Measurements from ENCODE around the gene RGS2.

RGS2 gene

DNA sequence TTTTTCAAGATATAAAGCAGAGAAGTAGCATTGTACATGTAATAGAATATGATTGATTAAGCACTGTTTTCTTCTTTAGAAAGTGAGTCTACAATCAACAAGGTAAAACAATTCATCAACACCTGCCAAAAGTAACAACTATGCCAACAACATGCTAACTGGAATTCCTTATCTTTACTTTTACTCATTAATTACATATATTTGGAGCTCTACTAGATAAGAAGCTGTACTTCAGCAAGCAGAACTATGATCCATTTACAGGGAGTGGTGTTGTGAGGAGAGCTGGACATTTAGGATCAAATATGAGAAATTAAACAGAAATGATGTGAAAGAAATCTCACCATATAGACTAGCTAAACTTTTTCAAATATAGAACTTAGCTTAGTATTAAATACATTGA, 51.0 kb downstream of the RGS2 start:
- Mint-ChIP-seq H3K4me3 (no peak overlapping the region), H3K27ac (no peak overlapping the region), H3K36me3 (ENCODE audit: insufficient read depth) (no peaks in the 10 kb centered on the region), H3K9me3 (no peaks in the 10 kb centered on the region), H3K4me1 (ENCODE audit: low read depth in 2 of 2) (no peaks in the 10 kb centered on the region), H3K27me3 (no peaks in the 10 kb centered on the region)
- no peak for DNase-seq
- no peak for ATAC-seq (replicated peaks)

DNA sequence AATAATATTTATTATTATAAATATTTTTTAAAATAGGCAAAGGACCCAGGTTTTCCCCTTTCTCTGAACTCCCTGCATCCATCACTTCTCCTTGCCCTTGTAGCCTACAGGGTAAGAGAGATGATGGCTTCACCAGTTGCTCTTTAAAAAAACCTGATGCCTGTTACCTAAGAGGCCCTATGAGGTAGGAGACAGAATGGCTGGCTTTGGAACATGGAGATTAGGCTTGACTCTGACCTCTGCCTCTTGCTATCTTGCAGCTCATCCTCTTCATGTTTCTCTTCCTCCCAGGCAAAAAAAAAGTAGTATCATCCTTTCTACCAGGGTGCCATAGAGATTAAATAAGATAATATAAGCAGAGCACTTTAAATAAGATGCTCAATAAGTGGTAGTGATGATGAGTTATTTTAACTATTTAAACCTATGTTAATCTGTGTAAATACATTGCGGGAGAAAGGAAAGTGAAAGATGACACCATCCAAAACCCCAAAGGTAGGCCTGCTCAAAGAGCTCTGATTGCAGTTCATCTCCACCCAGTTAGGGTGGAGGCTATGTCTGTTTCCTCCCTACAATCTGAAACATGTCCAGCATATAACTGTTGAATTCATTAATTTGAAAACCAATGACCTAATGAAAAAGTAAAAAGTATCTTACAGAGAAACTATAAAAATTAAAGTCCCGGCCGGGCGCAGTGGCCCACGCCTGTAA, 51.8 kb downstream of the RGS2 start:
- no peaks in the 10 kb centered on the region for H3K4me1 Mint-ChIP-seq (ENCODE audit: low read depth in 2 of 2)
- H3K27me3 Mint-ChIP-seq: no peaks in the 10 kb centered on the region
- no peaks in the 10 kb centered on the region for H3K36me3 Mint-ChIP-seq (ENCODE audit: insufficient read depth)
- H3K27ac Mint-ChIP-seq: no peak overlapping the region
- no peak overlapping the region for H3K4me3 Mint-ChIP-seq
- no peaks in the 10 kb centered on the region for H3K9me3 Mint-ChIP-seq
- no peak for ATAC-seq (replicated peaks)
- no peak for DNase-seq

DNA sequence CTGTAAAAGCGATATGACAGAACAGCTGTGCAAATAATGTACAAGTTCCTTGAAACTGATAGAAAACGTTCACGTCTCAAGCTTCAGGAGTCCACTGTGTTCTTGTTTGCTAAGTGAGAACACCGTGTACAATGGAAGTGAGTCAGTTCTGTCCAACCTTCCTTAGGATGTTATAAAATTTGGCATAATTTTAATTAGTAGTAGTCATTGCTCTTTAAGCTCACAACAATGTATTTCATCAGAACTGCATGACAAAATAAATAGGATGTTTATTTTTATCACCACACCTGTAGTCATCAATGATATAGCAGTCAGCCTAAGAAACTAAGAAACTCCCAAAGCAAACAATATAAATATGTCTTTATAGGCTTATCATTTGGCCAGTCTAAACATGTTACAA, 53.0 kb downstream of the RGS2 start:
- Mint-ChIP-seq H3K27me3 (no peaks in the 10 kb centered on the region), H3K9me3 (no peaks in the 10 kb centered on the region), H3K36me3 (ENCODE audit: insufficient read depth) (no peaks in the 10 kb centered on the region), H3K4me3 (no peak overlapping the region), H3K4me1 (ENCODE audit: low read depth in 2 of 2) (no peaks in the 10 kb centered on the region), H3K27ac (no peak overlapping the region)
- ATAC-seq (replicated peaks) (no peak), DNase-seq (no peak)
